ENCODE results near the gene CCDC88C. TPM values are rescaled to one million over a fixed set of nuclear protein-coding genes. Genes with fewer than 3 reads are reported as not detected.
"Not testable (repeated sequence)": the region's sequence is repeated elsewhere in the genome, so short reads cannot be mapped to it uniquely, and the experiment has no call there.

Gene CCDC88C
- polyA plus RNA-seq, 1 donor = 18.3 TPM

GRCh38 chr14:91264151-91265150 lies 153.2 kb downstream of the CCDC88C start:
- no peak for DNase-seq

- DNase-seq = no peak
These were observed 154.3 kb downstream of the CCDC88C start for GRCh38 chr14:91263329-91263728.

GRCh38 chr14:91261986-91262549 lies 155.6 kb downstream of the CCDC88C start:
- DNase-seq = no peak

- DNase-seq = no peak
These were observed 156.5 kb downstream of the CCDC88C start for GRCh38 chr14:91261115-91261514.

GRCh38 chr14:91258876-91259275 lies 158.7 kb downstream of the CCDC88C start:
- no peak for DNase-seq

- DNase-seq = no peak
These were observed 159.5 kb downstream of the CCDC88C start for GRCh38 chr14:91258011-91258618.

GRCh38 chr14:91257328-91258010 lies 160.2 kb downstream of the CCDC88C start:
- no peak for DNase-seq

- DNase-seq = no peak
These were observed 161.0 kb downstream of the CCDC88C start for GRCh38 chr14:91256661-91257060.

- no peak for DNase-seq
These were observed 162.5 kb downstream of the CCDC88C start for GRCh38 chr14:91255026-91255695.

GRCh38 chr14:91254461-91254860 lies 163.2 kb downstream of the CCDC88C start:
- DNase-seq = no peak

GRCh38 chr14:91253795-91254323 lies 163.8 kb downstream of the CCDC88C start:
- DNase-seq = no peak

GRCh38 chr14:91252871-91253794 lies 164.5 kb downstream of the CCDC88C start:
- peak; percentile 45 for DNase-seq

GRCh38 chr14:91250912-91251311 lies 166.7 kb downstream of the CCDC88C start:
- no peak for DNase-seq

- no peak for DNase-seq
These were observed 167.6 kb downstream of the CCDC88C start for GRCh38 chr14:91249841-91250616.

GRCh38 chr14:91246051-91246852 lies 171.4 kb downstream of the CCDC88C start:
- no peak for DNase-seq

GRCh38 chr14:91245616-91246015 lies 172.0 kb downstream of the CCDC88C start:
- not testable (repeated sequence) for DNase-seq

- no peak for DNase-seq
These were observed 172.6 kb downstream of the CCDC88C start for GRCh38 chr14:91245029-91245428.

- DNase-seq = no peak
These were observed 173.1 kb downstream of the CCDC88C start, which contains the start of gene GPR68 for GRCh38 chr14:91244501-91244901. TSS of gene GPR68 (minus strand) at chr14:91244704. CDS start at chr14:91235050, 9,654 bp downstream.

GRCh38 chr14:91243074-91243471 lies 174.5 kb downstream of the CCDC88C start:
- no peak for DNase-seq
